Memory B cell (primary cell): ENCODE data around the gene CFAP54.
"Not testable (repeated sequence)": the region's sequence is repeated elsewhere in the genome, so short reads cannot be mapped to it uniquely, and the experiment has no call there.

Experiments used
- ATAC-seq: fragments of 150-1000 bp; cut with Tn5 transposase; 2 replicates; pipeline ENCODE4 v1.10.0; 2021; ENCODE audit warnings: low read depth, mild to moderate bottlenecking, moderate library complexity
- DNase-seq, 2 donors: peaks; one replicate each; pipeline ENCODE4 v3.0.0; 2022; ENCODE audit warnings: low spot score in 2 of 2
- H3K27ac Mint-ChIP-seq: one replicate; pipeline ENCODE4 v1.8.0; 2022; ENCODE audit warnings: mild to moderate bottlenecking, moderate library complexity, mixed read lengths
- H3K27me3 Mint-ChIP-seq: one replicate; pipeline ENCODE4 v1.8.0; 2022; ENCODE audit warnings: mixed read lengths
- H3K36me3 Mint-ChIP-seq: one replicate; pipeline ENCODE4 v1.8.0; 2022; ENCODE audit warnings: mild to moderate bottlenecking, mixed read lengths
- H3K4me1 Mint-ChIP-seq: one replicate; pipeline ENCODE4 v1.8.0; 2022; ENCODE audit warnings: mixed read lengths
- H3K4me3 Mint-ChIP-seq: one replicate; pipeline ENCODE4 v1.8.0; 2022; ENCODE audit warnings: mild to moderate bottlenecking, moderate library complexity, mixed read lengths
- H3K9me3 Mint-ChIP-seq: one replicate; pipeline ENCODE4 v1.8.0; 2022; ENCODE audit warnings: mixed read lengths

Gene CFAP54

DNA sequence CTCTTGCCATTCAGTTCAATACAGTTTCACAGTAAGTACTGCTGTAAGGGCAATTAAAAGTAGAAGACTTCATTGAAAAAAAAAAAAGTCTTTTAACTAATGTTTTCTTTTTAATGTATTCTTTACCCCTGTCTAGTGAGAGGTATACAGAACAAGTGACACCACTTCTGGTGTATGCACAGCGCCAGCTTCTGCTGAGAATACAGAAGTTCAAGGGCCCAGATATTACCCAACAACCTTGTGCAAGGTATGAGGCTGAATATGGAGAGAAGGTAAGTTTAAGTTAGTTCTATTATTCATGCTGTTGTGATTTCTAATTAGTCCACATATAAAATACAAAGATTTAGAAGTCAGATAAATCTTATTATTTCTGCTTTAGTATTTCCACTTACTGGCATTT lies 168.7 kb downstream of the CFAP54 start:
- Mint-ChIP-seq H3K36me3 (no peaks in the 10 kb centered on the region), H3K4me1 (no peaks in the 10 kb centered on the region), H3K27ac (no peak overlapping the region), H3K9me3 (no peaks in the 10 kb centered on the region), H3K27me3 (peaks cover 3% of the 10 kb centered on the region), H3K4me3 (no peak overlapping the region)
- DNase-seq (no peak), ATAC-seq (no peak)

DNA sequence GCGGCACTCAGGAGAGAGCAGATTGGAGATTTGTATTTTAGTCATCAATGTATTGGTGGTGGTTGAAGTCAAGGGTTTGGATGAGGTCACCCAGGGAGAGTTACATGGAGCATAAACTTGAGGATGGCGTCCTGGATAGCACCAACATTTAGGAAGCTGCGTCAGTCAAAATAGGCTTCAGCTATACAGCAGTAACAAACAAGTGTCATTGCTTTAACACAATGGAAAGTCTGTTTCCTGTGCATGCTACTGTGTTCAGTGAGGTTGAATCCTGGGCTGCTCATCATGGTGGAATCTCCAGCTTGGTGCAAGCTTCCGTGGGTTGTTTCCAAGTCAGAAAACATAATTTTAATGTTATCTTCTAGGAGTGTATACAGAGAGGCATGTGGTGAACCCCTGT lies 180.4 kb downstream of the CFAP54 start:
- DNase-seq (no peak), ATAC-seq (no peak)
- no peak overlapping the region for H3K4me3 Mint-ChIP-seq
- H3K4me1 Mint-ChIP-seq, result no peaks in the 10 kb centered on the region
- H3K36me3 Mint-ChIP-seq, result no peaks in the 10 kb centered on the region
- H3K27ac Mint-ChIP-seq, result no peak overlapping the region
- peaks cover 5% of the 10 kb centered on the region for H3K9me3 Mint-ChIP-seq
- H3K27me3 Mint-ChIP-seq, result peaks cover 7% of the 10 kb centered on the region

DNA sequence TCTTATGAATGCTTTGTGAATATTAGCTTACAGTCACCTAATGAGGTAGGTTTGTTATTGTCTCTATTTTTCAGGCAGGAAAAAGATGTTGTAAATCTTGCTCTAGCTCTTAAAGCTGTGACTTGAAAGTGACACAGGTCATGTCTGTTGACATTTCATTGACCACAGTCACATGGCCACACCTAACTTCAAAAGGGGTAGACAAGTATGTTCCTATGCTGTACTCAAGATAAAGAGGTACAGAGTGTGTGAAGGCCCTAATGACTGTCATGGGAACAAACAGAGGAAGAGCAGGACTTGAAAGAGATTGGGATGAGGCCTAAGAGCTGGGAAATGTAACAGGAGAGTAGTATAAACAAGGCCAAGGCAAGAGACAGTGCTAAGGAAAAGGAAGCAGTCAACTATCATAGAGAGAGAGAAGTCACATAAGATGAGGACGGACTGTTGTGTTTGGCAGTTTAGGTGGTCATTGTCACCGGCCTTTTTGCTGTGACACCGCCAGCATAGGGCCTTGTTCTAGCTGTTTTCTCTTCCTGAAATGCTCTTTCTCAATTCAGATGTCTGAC lies 181.0 kb downstream of the CFAP54 start:
- Mint-ChIP-seq H3K4me1 (no peaks in the 10 kb centered on the region), H3K36me3 (no peaks in the 10 kb centered on the region), H3K9me3 (peaks cover 3% of the 10 kb centered on the region), H3K27me3 (peaks cover 7% of the 10 kb centered on the region), H3K4me3 (no peak overlapping the region), H3K27ac (no peak overlapping the region)
- no peak for ATAC-seq
- DNase-seq, result no peak

DNA sequence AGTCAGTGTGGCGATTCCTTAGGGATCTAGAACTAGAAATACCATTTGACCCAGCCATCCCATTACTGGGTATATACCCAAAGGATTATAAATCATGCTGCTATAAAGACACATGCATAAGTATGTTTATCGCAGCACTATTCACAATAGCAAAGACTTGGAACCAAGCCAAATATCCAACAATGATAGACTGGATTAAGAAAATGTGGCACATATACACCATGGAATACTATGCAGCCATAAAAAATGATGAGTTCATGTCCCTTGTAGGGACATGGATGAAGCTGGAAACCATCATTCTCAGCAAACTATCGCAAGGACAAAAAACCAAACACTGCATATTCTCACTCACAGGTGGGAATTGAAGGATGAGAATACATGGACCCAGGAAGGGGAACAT lies 186.1 kb downstream of the CFAP54 start:
- not testable (repeated sequence) for H3K9me3 Mint-ChIP-seq, H3K27me3 Mint-ChIP-seq, H3K36me3 Mint-ChIP-seq, H3K27ac Mint-ChIP-seq, ATAC-seq, DNase-seq, H3K4me1 Mint-ChIP-seq, H3K4me3 Mint-ChIP-seq

DNA sequence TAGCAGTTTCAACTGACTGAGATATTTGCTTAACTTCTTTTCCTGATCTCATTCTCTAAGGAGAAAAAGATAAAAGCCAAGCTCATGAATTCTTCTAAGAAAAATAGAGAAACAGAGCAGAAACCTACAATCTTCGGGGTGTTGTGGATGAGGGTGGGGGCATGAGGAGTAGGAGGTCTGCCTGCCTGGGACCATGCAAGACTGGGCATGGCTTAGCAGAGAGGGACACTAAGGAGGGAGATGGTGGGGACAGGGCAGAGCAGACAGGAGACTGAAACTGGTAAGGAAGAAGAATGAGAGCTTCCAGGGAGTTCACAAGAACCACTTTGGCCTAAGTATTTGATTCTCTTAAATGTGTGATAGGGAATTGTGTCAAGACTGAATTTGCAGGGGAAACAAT lies 188.0 kb downstream of the CFAP54 start:
- no peak for ATAC-seq

DNA sequence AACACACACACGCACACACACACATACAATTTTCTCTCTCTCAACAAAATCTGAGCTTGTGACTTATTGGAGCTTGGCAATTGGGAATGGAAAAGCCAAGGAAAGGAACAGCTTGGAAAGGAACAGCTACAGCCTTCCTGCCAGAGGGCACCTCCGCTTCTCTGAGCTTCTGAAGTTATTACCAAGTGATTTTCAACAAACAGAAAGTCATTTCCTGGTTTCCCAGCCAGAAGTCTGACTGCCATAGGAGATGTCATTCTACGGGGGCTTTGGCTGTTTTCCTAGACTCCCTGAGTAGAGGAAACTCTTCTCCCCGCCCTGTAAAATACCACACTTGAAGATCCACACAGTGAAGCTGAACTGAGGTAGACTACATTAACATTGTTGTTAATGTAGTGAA lies 198.3 kb downstream of the CFAP54 start:
- Mint-ChIP-seq H3K4me1 (no peaks in the 10 kb centered on the region), H3K27ac (no peak overlapping the region), H3K4me3 (no peak overlapping the region), H3K9me3 (peaks cover 2% of the 10 kb centered on the region), H3K36me3 (no peaks in the 10 kb centered on the region), H3K27me3 (peaks cover 5% of the 10 kb centered on the region)
- no peak for ATAC-seq
- no peak for DNase-seq

More for the DNA sequence above, 188.0 kb downstream of the CFAP54 start:
- no peak for DNase-seq
- Mint-ChIP-seq H3K4me3 (no peak overlapping the region), H3K9me3 (no peaks in the 10 kb centered on the region), H3K27ac (no peak overlapping the region), H3K27me3 (peaks cover 5% of the 10 kb centered on the region), H3K36me3 (no peaks in the 10 kb centered on the region), H3K4me1 (no peaks in the 10 kb centered on the region)

DNA sequence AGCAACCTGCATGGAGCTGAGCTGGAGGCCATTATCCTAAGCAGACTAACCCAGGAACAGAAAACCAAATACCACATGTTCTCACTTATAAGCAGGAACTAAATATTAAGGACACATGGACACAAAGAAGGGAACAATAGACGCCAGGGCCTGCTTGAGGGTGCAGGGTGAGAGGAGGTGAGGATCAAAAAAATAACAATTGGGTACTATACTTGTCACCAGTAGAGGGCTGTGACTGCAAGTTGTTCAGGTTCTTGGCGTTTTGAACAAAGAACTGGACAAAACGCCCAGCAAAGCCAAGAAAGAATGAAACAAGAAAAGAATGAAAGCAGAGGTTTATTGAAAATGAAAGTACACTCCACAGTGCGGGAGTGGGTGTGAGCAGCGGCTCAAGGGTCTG lies 209.1 kb downstream of the CFAP54 start:
- Mint-ChIP-seq H3K9me3 (peaks cover 4% of the 10 kb centered on the region), H3K27ac (no peak overlapping the region), H3K4me3 (peak overlapping the region; percentile 37), H3K36me3 (peaks cover 2% of the 10 kb centered on the region), H3K4me1 (peaks cover 5% of the 10 kb centered on the region), H3K27me3 (peaks cover 22% of the 10 kb centered on the region)
- ATAC-seq, result peak; percentile 15
- DNase-seq, result no peak

DNA sequence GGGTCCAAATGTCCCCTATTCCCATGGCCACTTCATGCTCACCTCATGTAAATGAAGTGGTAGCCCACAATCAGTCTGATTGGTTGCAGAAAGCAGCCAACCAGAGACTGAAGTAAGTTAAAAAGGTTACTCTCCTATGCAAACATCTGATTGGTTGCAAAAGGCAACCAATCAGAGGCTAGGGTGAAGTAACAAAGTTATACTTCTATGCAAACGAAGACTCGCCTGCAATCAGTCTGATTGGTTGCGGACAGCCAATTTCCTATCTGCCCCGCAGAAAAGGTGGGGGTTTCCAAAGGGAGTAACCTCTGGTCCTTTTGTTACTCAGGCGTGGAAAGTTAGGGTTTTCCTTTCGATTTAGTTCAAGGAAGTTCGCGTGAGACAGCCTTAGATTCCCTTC lies 209.6 kb downstream of the CFAP54 start:
- H3K27me3 Mint-ChIP-seq, result peaks cover 24% of the 10 kb centered on the region

DNA sequence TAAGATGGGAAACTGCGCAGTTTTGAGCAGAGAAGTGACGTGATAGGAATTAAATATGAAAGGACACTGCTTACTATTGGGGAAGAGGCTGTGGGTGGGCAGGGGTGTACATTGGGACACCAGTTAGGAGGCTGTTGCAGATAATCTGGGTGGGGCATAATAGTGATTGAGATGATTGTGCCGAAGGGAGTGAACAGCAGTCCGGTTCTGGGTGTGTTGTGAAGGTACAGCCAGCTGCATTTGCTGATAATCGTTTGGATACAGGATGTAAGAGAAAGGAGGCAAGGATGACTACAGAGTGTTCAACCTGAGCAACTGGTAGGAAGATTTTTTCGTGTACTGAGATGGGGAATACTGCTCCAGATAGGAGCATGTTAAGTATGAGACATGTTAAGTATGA lies 212.5 kb downstream of the CFAP54 start:
- Mint-ChIP-seq H3K27ac (no peak overlapping the region), H3K27me3 (peaks cover 16% of the 10 kb centered on the region), H3K9me3 (peaks cover 4% of the 10 kb centered on the region), H3K4me3 (no peak overlapping the region), H3K4me1 (peaks cover 5% of the 10 kb centered on the region), H3K36me3 (peaks cover 2% of the 10 kb centered on the region)
- no peak for DNase-seq
- ATAC-seq, result no peak

More for the DNA sequence above, 209.6 kb downstream of the CFAP54 start:
- Mint-ChIP-seq H3K27ac (no peak overlapping the region), H3K4me1 (peaks cover 5% of the 10 kb centered on the region), H3K36me3 (peaks cover 2% of the 10 kb centered on the region), H3K9me3 (peaks cover 4% of the 10 kb centered on the region), H3K4me3 (no peak overlapping the region)
- ATAC-seq (peak; percentile 56), DNase-seq (no peak)

DNA sequence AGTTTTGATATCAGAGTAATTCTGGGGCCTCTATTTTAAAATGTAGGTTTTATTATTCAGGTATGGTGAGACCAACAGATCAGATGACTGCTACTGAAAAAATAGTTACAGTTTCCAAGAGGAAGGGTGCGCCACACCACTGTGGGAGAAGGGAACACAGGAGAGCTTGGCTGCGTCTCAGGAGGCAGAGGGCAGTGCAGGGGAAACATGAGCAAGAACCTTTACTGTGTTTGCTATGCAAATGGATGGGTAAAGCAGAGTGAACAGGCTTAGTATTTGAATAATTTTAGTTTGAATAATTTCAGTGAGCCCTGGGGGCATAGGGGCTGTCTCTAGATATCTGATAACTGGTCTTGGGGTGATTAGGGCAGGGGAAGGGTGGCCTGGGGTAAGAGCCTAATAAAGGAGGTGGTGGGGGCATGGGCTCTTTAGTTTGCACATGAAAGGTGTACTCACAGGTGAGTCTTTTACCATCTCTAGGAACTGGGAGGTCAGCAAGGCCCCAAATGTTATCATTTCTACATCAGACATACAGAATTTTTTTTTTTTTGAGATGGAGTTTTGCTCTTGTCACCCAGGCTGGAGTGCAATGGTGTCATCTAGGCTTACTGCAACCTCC lies 220.9 kb downstream of the CFAP54 start:
- Mint-ChIP-seq H3K9me3 (no peaks in the 10 kb centered on the region), H3K27me3 (no peaks in the 10 kb centered on the region), H3K27ac (no peak overlapping the region), H3K4me3 (no peak overlapping the region), H3K36me3 (no peaks in the 10 kb centered on the region), H3K4me1 (no peaks in the 10 kb centered on the region)
- ATAC-seq, result no peak
- DNase-seq, result no peak

DNA sequence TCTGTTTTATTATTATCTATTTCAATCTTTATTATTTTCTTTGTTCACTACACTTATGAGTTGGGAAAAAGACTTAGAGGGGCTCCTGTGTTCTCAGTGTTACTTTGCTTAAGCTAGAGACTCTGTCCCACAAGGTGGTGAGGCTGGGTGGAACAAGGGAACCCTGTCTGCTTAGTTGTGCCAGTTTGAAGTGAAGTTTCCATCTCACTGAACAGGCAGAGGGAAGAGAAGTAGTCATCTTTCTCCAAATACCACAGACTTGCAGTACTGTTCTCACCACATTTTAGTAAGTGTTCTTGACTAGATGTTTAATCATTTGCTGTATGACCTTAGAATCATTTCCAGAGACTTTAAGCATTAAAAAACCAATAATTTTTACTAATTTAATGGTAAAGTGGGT lies 222.0 kb downstream of the CFAP54 start:
- no peaks in the 10 kb centered on the region for H3K27me3 Mint-ChIP-seq
- no peaks in the 10 kb centered on the region for H3K9me3 Mint-ChIP-seq
- H3K27ac Mint-ChIP-seq, result no peak overlapping the region
- ATAC-seq (no peak), DNase-seq (no peak)
- H3K4me3 Mint-ChIP-seq, result no peak overlapping the region
- no peaks in the 10 kb centered on the region for H3K36me3 Mint-ChIP-seq
- no peaks in the 10 kb centered on the region for H3K4me1 Mint-ChIP-seq

DNA sequence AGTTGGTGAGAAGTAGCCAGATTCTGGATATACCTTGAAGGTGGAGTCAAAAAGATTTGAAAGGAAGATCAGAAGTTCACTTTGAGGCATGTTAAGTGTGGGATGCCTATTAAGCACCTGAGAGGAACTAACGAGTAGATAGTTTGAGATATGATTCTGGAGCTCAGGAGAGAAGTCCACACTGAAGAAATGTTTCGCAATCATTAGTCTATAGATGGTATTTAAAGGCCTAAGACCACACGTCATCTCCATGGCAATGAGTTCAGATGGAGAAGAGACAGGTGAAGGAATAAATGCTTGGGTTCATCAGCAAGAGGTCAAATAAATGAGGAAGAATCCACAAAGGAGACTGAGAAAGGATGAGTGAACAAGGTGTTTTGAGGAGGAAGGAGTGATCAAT lies 224.8 kb downstream of the CFAP54 start:
- no peaks in the 10 kb centered on the region for H3K9me3 Mint-ChIP-seq
- no peak for ATAC-seq
- no peak for DNase-seq
- no peak overlapping the region for H3K27ac Mint-ChIP-seq
- H3K4me1 Mint-ChIP-seq, result peaks cover 2% of the 10 kb centered on the region
- H3K4me3 Mint-ChIP-seq, result no peak overlapping the region
- no peaks in the 10 kb centered on the region for H3K36me3 Mint-ChIP-seq
- H3K27me3 Mint-ChIP-seq, result no peaks in the 10 kb centered on the region

DNA sequence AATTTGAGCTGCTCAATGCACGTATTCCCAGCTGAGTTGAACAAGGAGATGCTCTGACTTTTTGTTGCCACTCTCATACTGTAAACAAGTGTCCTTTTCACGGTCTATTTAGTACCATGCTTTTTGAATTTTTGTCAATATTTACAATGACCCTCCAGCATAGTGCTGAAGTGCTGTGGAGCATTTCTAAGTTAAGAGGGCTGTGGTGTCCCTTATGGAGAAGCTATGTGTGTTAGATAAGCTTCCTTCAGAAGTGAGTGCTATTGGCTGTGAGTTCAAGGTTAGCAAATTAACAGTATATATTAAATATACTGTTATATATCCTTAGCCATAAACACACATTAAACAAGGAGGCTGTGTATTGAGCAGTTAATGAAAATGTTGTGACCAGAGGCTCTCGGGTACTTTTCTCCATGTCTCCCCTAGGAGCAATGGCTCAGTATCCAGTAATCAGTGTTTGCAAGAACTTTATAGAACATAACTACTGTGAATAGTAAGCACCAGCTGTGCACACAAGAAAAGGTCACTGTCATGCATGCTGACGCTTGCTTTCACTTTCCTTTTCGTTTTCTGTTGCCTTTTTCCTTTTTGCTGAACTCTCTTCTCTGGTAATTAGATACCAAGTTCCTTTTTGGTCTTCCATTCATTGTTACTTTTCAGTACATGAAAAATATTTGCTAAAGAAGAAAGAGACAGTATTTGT lies 230.4 kb downstream of the CFAP54 start:
- peak overlapping the region; percentile 76 for H3K27ac Mint-ChIP-seq
- H3K4me3 Mint-ChIP-seq, result peak overlapping the region; percentile 82
- H3K36me3 Mint-ChIP-seq, result no peaks in the 10 kb centered on the region
- peaks cover 2% of the 10 kb centered on the region for H3K4me1 Mint-ChIP-seq
- peak in 1 of 2 donors; percentile 7 for DNase-seq
- no peaks in the 10 kb centered on the region for H3K9me3 Mint-ChIP-seq
- H3K27me3 Mint-ChIP-seq, result no peaks in the 10 kb centered on the region
- ATAC-seq, result peak; percentile 85

DNA sequence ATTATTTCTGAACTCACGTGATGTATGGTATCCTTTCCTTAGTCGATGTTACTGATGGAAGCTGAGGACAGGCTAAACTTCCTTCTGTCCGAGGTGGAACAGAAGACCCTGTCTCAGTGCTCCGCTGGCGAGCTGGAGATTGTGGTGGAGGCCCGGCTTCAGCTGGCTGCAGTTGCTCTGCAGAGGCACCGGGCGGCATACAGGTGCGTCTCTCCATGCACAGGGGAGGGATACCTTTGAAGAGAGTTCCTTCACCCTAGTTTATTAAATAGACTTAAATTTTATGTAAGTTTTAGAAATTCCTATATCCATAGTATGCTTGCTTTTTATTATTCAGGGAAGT lies 231.0 kb downstream of the CFAP54 start:
- Mint-ChIP-seq H3K4me1 (peaks cover 2% of the 10 kb centered on the region), H3K27ac (peak overlapping the region; percentile 76), H3K9me3 (no peaks in the 10 kb centered on the region), H3K27me3 (no peaks in the 10 kb centered on the region), H3K36me3 (no peaks in the 10 kb centered on the region), H3K4me3 (peak overlapping the region; percentile 82)
- DNase-seq (no peak), ATAC-seq (peak; percentile 78)

DNA sequence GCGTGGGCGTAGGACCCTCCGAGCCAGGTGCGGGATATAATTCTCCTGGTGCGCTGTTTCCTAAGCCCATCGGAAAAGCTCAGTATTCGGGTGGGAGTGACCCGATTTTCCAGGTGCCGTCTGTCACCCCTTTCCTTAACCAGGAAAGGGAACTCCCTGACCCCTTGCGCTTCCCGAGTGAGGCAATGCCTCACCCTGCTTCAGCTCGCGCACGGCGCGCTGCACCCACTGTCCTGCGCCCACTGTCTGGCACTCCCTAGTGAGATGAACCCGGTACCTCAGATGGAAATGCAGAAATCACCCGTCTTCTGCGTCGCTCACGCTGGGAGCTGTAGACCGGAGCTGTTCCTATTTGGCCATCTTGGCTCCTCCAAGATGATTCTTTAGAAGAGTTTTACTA lies 240.1 kb downstream of the CFAP54 start:
- H3K4me3 Mint-ChIP-seq, H3K27me3 Mint-ChIP-seq, ATAC-seq, H3K4me1 Mint-ChIP-seq, H3K27ac Mint-ChIP-seq, H3K36me3 Mint-ChIP-seq, H3K9me3 Mint-ChIP-seq, DNase-seq: not testable (repeated sequence)
